GM21423 (cell line): ENCODE measurements around the gene GAS5.
A peak's percentile ranks its signal among the peaks of the same experiment; 100 is the strongest.
"Not testable (repeated sequence)": the region's sequence is repeated elsewhere in the genome, so short reads cannot be mapped to it uniquely, and the experiment has no call there.

Experiments
- ATAC-seq: cut with Tn5 transposase; IDR thresholded peaks from one replicate; pipeline ENCODE4 v1.9.1; 2021; ENCODE audit warnings: mild to moderate bottlenecking, moderate library complexity; ENCODE audit not compliant: unreplicated experiment

Gene GAS5

DNA sequence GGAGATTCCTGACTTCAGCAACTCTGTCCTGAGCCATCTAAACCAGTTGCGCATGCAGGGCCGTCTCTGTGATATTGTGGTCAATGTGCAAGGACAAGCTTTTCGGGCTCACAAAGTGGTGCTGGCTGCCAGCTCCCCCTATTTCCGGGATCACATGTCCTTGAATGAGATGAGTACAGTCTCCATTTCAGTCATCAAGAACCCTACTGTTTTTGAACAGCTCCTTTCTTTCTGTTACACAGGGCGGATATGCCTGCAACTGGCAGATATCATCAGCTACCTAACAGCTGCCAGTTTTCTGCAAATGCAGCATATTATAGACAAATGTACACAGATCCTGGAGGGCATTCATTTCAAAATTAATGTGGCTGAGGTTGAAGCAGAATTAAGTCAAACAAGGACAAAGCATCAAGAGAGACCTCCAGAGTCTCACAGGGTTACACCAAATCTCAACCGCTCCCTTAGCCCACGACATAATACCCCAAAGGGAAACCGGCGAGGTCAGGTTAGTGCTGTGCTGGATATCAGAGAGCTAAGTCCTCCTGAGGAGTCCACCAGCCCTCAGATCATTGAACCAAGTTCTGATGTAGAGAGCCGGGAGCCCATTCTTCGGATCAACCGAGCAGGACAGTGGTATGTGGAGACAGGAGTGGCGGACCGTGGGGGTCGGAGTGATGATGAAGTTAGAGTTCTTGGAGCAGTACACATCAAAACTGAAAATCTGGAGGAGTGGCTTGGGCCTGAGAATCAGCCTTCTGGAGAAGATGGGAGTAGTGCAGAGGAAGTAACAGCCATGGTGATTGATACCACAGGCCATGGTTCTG lies 2.7 kb upstream of the GAS5 start:
- ATAC-seq = peak; percentile 18

DNA sequence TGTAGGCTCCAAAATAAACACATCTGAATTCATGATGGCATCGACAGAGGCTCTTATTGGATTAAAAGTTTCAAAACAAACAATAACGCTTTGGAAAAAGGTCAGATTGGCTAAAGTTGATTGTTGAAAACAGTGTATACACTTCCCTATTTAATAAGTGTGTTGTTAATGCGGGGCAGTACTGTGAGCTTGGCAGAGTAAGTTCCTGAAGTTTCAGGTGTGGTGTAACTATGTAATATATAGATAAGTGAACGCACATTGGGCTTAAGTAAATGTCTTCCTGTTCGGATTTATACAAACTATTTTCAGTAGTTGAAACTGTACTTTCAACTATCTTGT lies 1.2 kb upstream of the GAS5 start:
- no peak for ATAC-seq

DNA sequence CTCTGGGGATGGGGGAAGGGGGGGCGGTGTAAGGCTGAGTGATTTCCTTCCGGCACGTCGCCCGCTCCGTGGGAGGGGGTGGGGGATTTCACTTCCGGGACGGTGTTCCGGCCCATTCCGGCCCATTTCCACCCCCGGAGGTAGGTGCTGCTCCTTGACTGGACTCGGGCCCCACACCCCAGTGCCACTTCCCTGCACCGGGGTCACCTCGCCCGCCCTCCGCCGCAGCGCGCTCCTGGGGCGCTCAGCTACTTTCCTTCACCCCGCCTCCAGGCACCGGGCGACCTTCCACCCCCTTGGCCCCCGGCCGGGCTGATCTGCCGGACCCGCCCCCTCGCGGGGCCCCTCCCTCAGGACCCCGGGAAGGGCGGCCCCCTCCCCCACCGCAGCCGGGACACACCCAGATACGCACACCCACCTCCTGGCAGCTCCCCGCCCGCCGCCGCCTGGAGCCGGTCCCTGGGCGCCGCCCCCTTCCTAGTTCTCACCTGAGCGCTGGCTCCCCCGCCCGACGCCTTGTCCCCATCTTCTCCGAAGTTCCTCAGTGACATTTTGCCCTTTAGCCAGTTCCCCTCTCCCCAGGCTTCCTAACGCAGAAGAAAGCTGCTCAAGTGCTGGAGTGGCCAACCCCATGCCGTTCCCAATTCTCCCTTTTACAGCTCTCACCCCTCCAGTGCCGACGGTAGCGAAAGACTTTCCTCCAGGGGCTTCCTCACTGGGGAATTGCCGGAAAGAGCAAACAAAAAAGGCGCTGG lies 654 bp upstream of the GAS5 start, which contains the start of gene ZBTB37:
Gene ZBTB37, plus strand, starts transcription at position 115 of the 755 bp plus-strand sequence. CDS start 1,846 bp downstream, outside the sequence.
- ATAC-seq = peak; percentile 53

DNA sequence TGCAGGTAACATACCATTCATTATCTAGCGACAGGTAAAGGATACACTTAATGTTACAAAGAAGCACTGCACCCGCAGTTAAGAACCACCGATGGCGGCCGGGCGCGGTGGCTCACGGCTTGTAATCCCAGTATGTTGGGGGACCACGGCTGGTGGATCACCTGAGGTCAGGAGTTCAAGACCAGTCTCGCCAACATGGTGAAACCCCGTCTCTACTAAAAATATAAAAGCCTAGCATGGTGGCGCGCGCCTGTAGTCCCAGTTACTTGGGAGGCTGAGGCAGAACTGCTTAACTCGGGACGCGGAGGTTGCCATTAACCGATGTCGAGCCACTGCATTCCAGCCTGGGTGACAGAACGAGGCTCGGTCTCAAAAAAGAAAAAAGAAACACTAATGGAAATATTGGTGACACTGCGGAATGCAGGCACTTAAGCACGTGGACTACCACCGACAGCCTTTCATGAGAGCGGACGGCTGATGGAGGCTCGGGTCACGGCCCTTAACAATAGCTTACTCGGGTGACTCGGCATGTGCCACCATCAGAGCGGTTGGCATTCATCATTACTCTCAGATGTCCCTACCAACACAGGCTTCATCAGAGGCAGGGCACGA lies 542 bp downstream of the GAS5 start:
- ATAC-seq = no peak

DNA sequence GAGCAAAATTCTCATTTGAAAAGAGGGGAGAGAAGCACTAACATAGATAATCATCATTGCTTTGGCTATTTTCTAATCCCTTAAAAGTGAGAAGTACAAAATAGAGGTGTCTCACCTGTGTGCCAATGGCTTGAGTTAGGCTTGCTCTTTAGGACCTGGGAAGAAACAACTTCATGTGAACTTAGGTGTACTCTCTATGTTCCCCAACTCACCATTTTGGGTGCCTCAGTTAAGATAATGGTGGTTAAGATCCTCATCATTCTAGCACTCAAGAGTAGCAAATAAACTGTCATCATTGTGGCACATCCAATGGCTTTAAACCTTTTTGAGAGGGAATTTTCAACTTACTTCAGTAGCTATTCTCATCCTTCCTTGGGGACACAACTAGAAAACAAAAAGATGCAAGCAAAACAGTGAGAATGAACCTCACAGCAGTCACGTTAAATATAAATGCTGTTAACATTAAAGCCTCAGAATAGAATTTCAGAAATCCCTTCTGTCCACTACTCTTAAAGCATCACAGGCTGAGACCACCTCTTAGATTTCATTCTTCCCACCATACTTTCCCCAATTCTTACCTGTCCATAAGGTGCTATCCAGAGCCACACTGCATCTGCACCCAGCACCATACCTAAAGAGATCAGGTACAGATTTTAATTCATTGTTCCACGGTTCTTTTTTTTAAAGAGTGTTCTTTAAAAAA lies 1.2 kb downstream of the GAS5 start:
- no peak for ATAC-seq

DNA sequence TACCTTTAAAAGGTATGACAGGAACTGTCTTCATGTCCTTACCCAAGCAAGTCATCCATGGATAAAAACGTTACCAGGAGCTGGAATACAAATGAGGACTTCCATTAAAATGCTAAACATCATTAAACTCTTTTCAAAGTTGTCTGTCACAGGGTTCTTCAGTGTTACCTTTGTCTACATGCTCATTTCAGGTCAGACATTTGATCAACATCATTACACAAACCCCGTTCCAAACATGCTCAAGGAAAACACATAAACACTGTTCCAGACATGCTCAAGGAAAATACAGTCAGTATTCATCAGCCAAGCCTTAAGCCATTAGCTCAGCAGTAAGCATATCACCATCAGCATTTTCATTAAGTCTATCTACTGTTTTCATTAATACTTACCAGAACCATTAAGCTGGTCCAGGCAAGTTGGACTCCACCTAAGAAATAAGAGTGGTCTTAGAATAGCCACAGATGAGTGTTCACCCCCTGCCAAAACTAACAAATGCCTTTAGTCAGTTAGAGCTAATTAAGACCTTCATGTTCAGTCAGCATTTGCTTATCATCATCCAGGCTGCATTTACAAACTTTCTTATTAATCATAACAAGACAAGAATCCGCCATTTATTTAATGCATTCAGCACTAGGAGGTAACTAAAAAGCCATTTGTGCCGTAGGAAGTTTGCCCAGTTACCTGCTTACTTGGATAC lies 2.2 kb downstream of the GAS5 start:
- ATAC-seq = no peak

DNA sequence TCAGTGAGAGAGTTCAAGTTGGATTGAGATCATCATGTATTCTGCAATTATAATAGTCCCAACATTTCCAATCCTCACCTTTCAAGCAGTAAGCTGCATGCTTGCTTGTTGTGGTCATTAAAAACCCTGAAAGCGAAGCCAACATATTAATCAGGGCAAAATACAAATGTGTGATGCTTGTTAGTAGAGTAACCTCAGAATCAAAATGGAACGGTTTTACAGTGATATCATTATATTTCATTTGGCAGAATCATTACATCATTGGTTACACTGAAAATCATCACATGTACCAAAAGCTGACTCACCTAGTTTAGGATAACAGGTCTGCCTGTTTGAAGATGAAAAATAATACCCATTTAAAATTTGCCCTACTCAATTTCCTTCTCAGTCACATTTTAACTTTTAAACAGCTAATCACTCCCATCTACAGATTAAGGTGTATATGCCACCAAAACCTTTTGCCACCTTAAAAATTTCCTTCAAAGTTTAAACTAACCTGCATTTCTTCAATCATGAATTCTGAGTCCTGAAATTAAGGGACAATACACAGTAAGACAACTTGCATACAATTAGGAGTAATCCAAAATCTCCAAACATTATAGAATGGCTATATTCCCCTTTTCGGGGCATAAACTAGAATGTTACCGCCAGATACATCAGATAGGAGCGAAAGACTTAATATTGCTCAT lies 3.5 kb downstream of the GAS5 start:
- no peak for ATAC-seq

DNA sequence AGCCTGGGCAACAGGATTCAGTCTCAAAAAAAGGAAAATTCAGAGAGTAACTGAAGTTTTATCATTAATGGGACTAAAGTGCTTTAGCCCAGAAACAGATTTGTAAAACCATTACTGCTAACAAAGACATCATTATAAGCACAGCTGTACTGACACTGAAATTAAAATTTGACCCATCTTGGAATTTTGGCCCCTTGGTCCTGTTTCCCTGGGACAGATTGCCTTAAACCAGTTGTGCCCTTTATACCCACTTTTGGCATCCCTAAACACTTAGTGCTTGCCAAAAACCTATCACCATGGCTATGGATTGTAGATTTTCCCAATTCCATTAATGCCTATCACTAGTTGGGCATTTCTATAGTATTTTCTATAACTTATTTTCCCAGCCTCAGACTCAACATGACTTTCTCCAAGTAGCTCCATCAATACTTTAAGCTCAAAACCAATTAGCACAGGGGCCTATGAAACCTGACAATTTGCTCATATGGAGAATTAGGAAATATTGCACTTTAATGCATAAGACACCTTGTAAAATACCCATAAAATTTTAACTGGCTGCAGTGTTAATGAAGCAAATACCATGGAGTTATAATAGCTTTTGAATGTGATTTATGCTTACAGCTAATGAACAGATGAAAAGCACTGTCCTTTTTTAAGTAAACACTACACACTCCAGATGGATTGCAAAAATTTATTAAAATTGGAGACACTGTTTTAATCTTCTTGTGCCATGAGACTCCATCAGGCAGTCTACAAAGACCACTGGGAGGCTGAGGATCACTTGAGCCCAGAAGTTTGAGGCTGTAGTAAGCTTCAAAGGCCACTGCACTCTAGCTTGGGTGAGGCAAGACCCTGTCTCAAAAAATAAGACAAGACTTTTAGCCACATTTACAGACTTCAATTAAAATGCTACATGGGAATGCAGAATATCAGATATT lies 4.3 kb downstream of the GAS5 start:
- no peak for ATAC-seq

DNA sequence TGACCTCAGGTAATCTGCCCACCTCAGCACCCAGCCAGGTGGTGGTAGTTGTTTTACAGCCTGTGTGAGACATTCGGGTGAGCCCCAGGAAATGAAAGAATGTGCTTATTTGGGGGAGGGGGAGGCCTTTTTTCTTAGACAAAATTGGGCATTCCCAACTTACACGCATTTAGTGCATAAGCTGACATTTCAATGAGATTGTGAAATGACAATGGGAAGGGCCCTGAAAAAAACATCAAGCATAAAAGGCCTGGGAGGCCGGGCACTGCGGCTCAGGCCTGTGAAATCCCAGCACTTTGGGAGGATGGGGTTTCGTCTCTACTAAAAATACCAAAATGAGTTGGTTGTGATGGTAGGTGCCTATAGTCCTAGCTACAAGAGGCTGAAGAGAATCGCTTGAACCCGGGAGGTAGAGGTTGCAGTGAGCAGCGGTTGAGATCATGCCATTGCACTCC lies 5.0 kb downstream of the GAS5 start:
- ATAC-seq = no peak

DNA sequence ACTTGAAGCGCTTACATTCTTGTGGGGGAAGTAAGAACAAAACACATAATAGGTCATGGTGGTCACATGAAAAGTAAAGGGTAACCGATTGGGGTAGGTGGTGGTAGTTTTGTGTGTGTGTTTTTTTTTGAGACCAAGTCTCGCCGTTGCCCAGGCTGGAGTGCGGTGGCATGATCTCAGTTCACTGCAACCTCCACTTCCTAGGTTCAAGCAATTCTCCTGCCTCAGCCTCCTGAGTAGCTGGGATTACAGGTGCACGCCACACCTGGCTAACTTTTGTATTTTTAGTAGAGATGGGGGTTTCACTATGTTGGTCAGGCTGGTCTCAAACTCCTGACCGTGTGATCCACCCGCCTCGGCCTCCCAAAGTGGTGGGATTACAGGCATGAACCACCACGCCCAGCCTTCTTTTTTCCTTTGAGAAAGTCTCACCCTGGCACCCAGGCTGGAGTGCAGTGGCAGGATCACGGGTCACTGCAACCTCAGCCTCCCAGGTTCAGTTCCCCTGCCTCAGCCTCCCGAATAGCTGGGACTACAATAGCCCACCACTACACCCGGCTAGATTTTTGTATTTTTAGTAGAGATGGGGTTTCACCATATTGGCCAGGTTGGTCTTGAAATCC lies 5.5 kb downstream of the GAS5 start:
- not testable (repeated sequence) for ATAC-seq

DNA sequence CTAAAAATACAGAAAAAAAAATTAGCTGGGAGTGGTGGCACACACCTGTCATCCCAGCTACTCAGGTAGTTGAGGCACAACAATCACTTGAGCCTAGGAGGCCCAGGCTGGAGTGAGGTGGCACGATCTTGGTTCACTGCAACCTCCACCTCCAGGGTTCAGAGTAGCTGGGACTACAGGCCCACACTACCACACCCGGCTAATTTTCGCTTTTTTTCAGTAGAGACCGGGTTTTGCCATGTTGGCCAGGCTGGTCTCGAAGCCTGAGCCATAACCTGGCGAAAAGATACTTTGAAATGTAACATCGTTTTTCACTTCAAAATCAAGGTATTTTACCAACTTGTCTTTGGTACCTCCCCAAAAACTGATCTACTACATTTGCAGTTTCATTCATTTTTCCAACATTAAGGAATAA lies 6.1 kb downstream of the GAS5 start:
- no peak for ATAC-seq

DNA sequence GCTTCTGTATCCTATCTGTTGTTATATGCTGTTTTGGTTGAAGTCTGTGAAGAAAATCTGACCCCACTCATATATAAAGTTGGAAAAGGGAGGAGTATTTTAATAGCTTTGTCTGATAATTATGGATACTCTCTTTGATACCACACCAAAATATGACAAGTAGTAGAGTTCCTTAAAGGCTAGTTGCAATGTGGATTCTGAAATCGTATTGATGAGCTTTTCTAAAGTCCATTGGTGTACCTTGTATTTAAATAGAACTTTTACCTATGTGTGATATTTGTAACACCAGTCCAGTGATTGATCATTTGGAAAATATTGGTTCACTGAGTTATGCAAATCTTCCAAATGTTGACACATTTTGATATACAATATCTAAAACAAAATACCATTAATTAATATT lies 7.7 kb downstream of the GAS5 start:
- no peak for ATAC-seq

DNA sequence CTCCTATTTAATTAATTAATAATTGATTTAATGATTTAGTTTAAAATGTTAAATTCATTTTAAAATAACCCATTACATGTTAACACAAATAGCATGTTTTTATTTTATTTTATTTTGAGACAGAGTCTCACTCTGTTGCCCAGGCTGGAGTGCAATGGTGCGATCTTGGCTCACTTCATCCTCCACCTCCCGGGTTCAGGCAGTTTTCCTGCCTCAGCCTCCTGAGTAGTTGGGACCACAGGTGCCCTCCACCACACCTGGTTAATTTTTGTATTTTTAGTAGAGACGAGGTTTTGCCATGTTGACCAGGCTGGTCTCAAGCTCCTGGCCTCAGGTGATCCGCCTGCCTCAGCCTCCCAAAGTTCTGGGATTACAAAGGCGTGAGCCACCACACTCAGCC lies 8.2 kb downstream of the GAS5 start:
- not testable (repeated sequence) for ATAC-seq

DNA sequence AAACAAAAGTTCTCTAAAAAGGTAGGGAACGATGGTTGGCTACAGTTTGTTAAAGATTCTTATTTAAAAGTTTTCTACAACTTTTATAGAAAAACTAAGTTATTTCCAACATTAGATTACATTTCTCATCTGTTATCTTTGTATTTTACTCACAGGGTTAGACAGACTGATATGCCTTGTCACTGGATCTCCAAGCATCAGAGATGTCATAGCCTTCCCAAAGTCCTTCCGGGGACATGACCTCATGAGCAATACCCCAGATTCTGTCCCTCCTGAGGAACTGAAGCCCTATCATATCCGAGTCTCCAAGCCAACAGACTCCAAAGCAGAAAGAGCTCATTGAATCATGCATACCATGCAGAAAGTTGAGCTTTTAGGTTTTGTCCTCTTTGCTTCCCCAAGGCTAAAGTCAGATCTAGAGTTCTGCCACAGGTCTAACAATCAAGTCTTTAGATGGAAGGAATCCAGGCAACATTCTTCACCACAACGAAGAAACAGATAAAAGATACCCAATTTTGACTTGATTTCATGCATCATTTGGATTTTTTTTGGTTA lies 10.3 kb downstream of the GAS5 start:
- ATAC-seq = no peak

DNA sequence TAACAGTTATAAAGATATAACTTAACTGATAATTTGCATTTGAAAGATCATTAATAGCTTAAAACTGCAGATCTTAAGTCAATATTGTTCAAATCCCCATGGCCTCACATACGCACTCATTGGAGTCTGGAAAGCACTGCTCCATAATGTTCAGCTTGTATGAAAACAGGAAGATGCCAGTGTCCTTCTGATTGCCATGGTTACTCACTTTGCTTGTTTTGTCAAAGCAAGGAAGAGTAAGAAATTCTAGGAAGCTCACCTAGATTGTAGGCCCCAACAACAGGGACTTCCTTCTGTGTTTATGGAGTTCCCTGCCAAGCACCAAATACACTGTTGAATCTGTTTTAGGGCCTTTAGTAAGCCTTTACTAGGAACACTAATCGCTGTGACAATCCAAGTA lies 10.9 kb downstream of the GAS5 start:
- ATAC-seq = no peak

DNA sequence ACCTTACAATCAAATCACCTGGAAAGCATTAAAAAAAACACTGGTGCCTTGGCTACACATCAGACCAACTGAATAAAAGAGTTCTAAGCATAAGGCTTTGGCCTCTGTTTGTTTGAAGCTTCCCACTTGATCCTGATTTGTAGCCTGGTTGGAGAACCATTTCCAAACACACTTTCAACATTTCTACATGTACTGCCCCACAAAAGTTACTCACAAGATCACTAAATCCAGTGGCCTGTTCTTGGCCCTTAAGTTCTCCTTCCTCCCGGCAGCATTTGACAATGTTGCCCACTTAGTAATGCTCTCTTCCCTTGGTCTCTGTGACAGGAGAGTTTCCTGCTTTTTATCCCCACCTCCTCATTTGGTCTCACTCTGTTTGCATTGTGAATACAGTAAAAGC lies 11.8 kb downstream of the GAS5 start:
- no peak for ATAC-seq

DNA sequence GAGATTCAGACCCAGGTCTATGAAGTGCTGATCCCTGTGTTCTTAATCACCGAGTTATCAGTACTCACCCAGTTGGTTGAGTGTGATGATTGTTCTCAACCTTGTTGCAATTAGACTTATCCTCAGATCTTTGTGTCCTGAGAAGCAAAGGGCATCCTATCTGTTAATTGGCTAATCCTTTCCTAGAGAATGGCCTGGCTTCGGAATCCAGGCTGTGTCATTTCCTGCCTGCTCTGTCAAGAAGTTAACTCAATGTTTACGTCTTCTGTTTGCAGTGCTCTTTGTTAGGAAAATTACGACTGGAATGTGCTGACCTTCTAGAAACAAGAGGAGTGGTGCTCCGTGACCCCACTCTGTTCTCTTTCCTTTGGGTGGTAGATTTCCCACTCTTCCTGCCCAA lies 14.7 kb downstream of the GAS5 start:
- ATAC-seq = no peak

DNA sequence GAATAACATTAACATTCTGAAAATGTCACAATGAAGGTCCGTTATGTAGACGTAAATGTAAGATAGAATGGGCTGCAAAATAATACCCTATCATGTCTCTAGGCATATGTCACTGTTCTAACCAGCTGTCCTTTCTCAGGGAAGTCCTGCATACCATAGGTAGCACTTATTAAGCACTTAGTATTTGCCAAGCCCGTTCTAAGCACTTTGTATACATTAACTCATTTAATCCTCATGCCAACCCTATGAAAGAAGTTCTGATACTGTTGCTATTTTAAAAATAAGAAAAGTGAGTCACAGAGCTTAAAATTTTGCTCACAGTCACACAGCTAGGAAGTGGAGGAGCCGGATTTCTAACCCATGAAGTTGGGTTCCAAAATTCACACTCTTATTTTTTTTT lies 15.7 kb downstream of the GAS5 start:
- no peak for ATAC-seq
